ENCODE results near the gene LINC00632. TPM values are rescaled to one million over a fixed set of nuclear protein-coding genes. Genes with fewer than 3 reads are reported as not detected.

The LINC00632 gene
- total RNA-seq, 1 donor from 2014 or later, result 152 TPM

- Mint-ChIP-seq H3K4me1 (ENCODE audit: low read depth) (no peaks in the 10 kb centered on the region), H3K36me3 (ENCODE audit: insufficient read depth) (peaks cover 6% of the 10 kb centered on the region), H3K27ac (no peak overlapping the region), H3K4me3 (ENCODE audit: low read depth) (no peak overlapping the region), H3K9me3 (ENCODE audit: low read depth) (peaks cover 22% of the 10 kb centered on the region), H3K27me3 (no peaks in the 10 kb centered on the region)
- TF ChIP-seq CTCF (IDR thresholded peaks at IDR 0.05; ENCODE audit: unreplicated experiment), result no peak
- no peak for DNase-seq (ENCODE audit: low spot score, unreplicated experiment)
These were observed 66.8 kb downstream of the LINC00632 start for GRCh38 chrX:140776320-140776719.

- Mint-ChIP-seq H3K4me3 (ENCODE audit: low read depth) (no peak overlapping the region), H3K9me3 (ENCODE audit: low read depth) (peaks cover 24% of the 10 kb centered on the region), H3K36me3 (ENCODE audit: insufficient read depth) (no peaks in the 10 kb centered on the region), H3K27ac (no peak overlapping the region), H3K27me3 (no peaks in the 10 kb centered on the region), H3K4me1 (ENCODE audit: low read depth) (no peaks in the 10 kb centered on the region)
- TF ChIP-seq CTCF (IDR thresholded peaks at IDR 0.05; ENCODE audit: unreplicated experiment), result no peak
- no peak for DNase-seq (ENCODE audit: low spot score, unreplicated experiment)
These were observed 85.1 kb downstream of the LINC00632 start for GRCh38 chrX:140794642-140795041.

- no peak for TF ChIP-seq CTCF (IDR thresholded peaks at IDR 0.05; ENCODE audit: unreplicated experiment)
- H3K36me3 Mint-ChIP-seq (ENCODE audit: insufficient read depth), result no peaks in the 10 kb centered on the region
- H3K27me3 Mint-ChIP-seq, result no peaks in the 10 kb centered on the region
These were observed 89.7 kb downstream of the LINC00632 start for GRCh38 chrX:140799216-140799615.

GRCh38 chrX:140804292-140804691 is 94.7 kb downstream of the LINC00632 start:
- TF ChIP-seq CTCF (IDR thresholded peaks at IDR 0.05; ENCODE audit: unreplicated experiment), result no peak
- peaks cover 1% of the 10 kb centered on the region for H3K36me3 Mint-ChIP-seq (ENCODE audit: insufficient read depth)

More at GRCh38 chrX:140799216-140799615, 89.7 kb downstream of the LINC00632 start:
- DNase-seq (ENCODE audit: low spot score, unreplicated experiment), result no peak
- no peak overlapping the region for H3K4me3 Mint-ChIP-seq (ENCODE audit: low read depth)
- no peaks in the 10 kb centered on the region for H3K4me1 Mint-ChIP-seq (ENCODE audit: low read depth)
- H3K27ac Mint-ChIP-seq, result no peak overlapping the region
- peaks cover 23% of the 10 kb centered on the region for H3K9me3 Mint-ChIP-seq (ENCODE audit: low read depth)

GRCh38 chrX:140815868-140816267 is 106.3 kb downstream of the LINC00632 start:
- H3K36me3 Mint-ChIP-seq (ENCODE audit: insufficient read depth), result no peaks in the 10 kb centered on the region
- peaks cover 37% of the 10 kb centered on the region for H3K9me3 Mint-ChIP-seq (ENCODE audit: low read depth)
- no peak for DNase-seq (ENCODE audit: low spot score, unreplicated experiment)

More at GRCh38 chrX:140804292-140804691, 94.7 kb downstream of the LINC00632 start:
- no peaks in the 10 kb centered on the region for H3K27me3 Mint-ChIP-seq
- peaks cover 38% of the 10 kb centered on the region for H3K9me3 Mint-ChIP-seq (ENCODE audit: low read depth)
- no peaks in the 10 kb centered on the region for H3K4me1 Mint-ChIP-seq (ENCODE audit: low read depth)
- no peak for DNase-seq (ENCODE audit: low spot score, unreplicated experiment)
- H3K4me3 Mint-ChIP-seq (ENCODE audit: low read depth), result no peak overlapping the region
- H3K27ac Mint-ChIP-seq, result no peak overlapping the region

More at GRCh38 chrX:140815868-140816267, 106.3 kb downstream of the LINC00632 start:
- no peak overlapping the region for H3K4me3 Mint-ChIP-seq (ENCODE audit: low read depth)
- H3K27ac Mint-ChIP-seq, result no peak overlapping the region
- H3K4me1 Mint-ChIP-seq (ENCODE audit: low read depth), result no peaks in the 10 kb centered on the region
- no peak for TF ChIP-seq CTCF (IDR thresholded peaks at IDR 0.05; ENCODE audit: unreplicated experiment)
- H3K27me3 Mint-ChIP-seq, result no peaks in the 10 kb centered on the region

All from progenitor cell of endocrine pancreas (in vitro differentiated cells).